ENCODE data around the gene USP17L5.
"Not testable (repeated sequence)": the region's sequence is repeated elsewhere in the genome, so short reads cannot be mapped to it uniquely, and the experiment has no call there.

DNA sequence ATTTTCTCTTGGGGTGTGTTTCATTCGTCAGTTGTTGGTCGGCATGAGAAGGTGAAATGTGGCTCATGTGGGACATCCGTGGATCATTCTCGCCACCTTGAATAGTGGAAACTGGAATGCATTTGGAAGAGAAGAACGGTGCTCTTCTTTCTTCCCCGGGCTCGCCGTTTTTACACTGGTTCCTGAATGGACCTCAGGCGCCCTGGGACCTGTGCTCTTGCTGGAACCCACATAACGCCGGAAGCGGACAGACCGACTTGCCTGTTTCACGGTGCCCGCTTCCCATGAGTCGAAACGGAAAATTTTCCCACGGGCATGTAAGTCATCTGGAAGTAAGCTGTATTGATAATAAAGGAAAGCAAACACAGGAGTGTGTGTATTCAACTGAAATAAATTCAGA, 11.7 kb downstream of the USP17L5 start:
- TF ChIP-seq, protein P1, sequence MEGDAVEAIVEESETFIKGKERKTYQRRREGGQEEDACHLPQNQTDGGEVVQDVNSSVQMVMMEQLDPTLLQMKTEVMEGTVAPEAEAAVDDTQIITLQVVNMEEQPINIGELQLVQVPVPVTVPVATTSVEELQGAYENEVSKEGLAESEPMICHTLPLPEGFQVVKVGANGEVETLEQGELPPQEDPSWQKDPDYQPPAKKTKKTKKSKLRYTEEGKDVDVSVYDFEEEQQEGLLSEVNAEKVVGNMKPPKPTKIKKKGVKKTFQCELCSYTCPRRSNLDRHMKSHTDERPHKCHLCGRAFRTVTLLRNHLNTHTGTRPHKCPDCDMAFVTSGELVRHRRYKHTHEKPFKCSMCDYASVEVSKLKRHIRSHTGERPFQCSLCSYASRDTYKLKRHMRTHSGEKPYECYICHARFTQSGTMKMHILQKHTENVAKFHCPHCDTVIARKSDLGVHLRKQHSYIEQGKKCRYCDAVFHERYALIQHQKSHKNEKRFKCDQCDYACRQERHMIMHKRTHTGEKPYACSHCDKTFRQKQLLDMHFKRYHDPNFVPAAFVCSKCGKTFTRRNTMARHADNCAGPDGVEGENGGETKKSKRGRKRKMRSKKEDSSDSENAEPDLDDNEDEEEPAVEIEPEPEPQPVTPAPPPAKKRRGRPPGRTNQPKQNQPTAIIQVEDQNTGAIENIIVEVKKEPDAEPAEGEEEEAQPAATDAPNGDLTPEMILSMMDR (IDR thresholded peaks at IDR 0.05): not testable (repeated sequence)
- TF ChIP-seq POLR2A (IDR thresholded peaks at IDR 0.05): not testable (repeated sequence)

Data from testis (tissue), 2 donors.